Loucy (cell line): ENCODE data around the gene COL23A1.

ENCODE experiments used
- EZH2phosphoT487 ChIP-seq: fragments of 200-600 bp; IDR thresholded peaks from 2 replicates; pipeline ENCODE4 v1.6.1; 2018; ENCODE audit warnings: antibody characterized with exemption, mild to moderate bottlenecking, moderate library complexity, borderline replicate concordance
- TF ChIP-seq, protein P1 (sequence below): fragments of 200-600 bp; sonication (generic); conservative IDR thresholded peaks from 2 replicates; pipeline ENCODE4 v1.5.1; 2014; ENCODE audit warnings: mild to moderate bottlenecking, antibody characterized with exemption, low read length

DNA sequence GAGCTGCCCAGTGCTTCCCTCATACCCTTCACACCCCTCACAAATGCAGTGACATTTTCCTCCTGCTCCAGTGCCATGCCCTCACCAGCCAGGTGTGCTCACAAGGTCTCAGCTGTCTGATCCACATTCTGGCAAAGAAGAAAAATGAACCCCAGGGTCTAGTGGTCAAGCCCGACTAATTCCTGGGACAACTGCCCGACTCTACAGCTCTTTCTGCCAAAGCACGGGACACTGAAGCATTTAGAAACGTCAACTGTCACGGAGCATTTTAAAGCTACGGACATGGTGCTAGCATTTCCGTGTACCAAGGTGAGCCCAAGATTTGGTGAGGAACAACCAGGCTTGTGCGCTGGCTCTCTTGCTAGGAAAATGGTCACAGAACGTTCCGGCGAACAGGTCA, 300.8 kb downstream of the COL23A1 start:
- TF ChIP-seq, protein P1, sequence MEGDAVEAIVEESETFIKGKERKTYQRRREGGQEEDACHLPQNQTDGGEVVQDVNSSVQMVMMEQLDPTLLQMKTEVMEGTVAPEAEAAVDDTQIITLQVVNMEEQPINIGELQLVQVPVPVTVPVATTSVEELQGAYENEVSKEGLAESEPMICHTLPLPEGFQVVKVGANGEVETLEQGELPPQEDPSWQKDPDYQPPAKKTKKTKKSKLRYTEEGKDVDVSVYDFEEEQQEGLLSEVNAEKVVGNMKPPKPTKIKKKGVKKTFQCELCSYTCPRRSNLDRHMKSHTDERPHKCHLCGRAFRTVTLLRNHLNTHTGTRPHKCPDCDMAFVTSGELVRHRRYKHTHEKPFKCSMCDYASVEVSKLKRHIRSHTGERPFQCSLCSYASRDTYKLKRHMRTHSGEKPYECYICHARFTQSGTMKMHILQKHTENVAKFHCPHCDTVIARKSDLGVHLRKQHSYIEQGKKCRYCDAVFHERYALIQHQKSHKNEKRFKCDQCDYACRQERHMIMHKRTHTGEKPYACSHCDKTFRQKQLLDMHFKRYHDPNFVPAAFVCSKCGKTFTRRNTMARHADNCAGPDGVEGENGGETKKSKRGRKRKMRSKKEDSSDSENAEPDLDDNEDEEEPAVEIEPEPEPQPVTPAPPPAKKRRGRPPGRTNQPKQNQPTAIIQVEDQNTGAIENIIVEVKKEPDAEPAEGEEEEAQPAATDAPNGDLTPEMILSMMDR: no peak
- no peak for TF ChIP-seq EZH2phosphoT487
